Esophagus squamous epithelium (tissue), 4 donors: Measurements from ENCODE around the gene LIMK2.

Source experiments
- POLR2A ChIP-seq, 4 donors: fragments of 450-650 bp; IDR thresholded peaks; one replicate each; pipeline ENCODE4 v1.6.1; 2017; ENCODE audit warnings: antibody characterized with exemption in 4 of 4, mild to moderate bottlenecking in 4 of 4, moderate library complexity in 3 of 4
- TF ChIP-seq, protein P1 (sequence below), 6 experiments: fragments of 450-650 bp in 4 of 6; fragments of 200-600 bp in 2 of 6; sonication (generic) in 2 of 6; IDR thresholded peaks; one replicate each; pipeline ENCODE4 v1.5.1; 2016 to 2019; ENCODE audit warnings: antibody characterized with exemption in 6 of 6, mild to moderate bottlenecking in 4 of 6, moderate library complexity in 4 of 6

DNA sequence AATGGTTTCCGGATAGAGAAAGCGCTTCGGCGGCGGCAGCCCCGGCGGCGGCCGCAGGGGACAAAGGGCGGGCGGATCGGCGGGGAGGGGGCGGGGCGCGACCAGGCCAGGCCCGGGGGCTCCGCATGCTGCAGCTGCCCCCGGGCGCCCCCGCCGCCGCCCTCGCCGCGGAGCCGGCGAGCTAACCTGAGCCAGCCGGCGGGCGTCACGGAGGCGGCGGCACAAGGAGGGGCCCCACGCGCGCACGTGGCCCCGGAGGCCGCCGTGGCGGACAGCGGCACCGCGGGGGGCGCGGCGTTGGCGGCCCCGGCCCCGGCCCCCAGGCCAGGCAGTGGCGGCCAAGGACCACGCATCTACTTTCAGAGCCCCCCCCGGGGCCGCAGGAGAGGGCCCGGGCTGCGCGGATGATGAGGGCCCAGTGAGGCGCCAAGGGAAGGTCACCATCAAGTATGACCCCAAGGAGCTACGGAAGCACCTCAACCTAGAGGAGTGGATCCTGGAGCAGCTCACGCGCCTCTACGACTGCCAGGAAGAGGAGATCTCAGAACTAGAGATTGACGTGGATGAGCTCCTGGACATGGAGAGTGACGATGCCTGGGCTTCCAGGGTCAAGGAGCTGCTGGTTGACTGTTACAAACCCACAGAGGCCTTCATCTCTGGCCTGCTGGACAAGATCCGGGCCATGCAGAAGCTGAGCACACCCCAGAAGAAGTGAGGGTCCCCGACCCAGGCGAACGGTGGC is 64.5 kb downstream of the LIMK2 start:
- TF ChIP-seq POLR2A (IDR thresholded peaks at IDR 0.05), result no peak
- TF ChIP-seq, protein P1, sequence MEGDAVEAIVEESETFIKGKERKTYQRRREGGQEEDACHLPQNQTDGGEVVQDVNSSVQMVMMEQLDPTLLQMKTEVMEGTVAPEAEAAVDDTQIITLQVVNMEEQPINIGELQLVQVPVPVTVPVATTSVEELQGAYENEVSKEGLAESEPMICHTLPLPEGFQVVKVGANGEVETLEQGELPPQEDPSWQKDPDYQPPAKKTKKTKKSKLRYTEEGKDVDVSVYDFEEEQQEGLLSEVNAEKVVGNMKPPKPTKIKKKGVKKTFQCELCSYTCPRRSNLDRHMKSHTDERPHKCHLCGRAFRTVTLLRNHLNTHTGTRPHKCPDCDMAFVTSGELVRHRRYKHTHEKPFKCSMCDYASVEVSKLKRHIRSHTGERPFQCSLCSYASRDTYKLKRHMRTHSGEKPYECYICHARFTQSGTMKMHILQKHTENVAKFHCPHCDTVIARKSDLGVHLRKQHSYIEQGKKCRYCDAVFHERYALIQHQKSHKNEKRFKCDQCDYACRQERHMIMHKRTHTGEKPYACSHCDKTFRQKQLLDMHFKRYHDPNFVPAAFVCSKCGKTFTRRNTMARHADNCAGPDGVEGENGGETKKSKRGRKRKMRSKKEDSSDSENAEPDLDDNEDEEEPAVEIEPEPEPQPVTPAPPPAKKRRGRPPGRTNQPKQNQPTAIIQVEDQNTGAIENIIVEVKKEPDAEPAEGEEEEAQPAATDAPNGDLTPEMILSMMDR (IDR thresholded peaks at IDR 0.05), result no peak
